ENCODE results near the gene ANXA2R. TPM values are rescaled to one million over a fixed set of nuclear protein-coding genes. Genes with fewer than 3 reads are reported as not detected.

The ANXA2R gene
- total and polyA plus RNA-seq, 5 donors from 2014 or later: 35.8 to 69.7 (median 43.3) TPM

DNA sequence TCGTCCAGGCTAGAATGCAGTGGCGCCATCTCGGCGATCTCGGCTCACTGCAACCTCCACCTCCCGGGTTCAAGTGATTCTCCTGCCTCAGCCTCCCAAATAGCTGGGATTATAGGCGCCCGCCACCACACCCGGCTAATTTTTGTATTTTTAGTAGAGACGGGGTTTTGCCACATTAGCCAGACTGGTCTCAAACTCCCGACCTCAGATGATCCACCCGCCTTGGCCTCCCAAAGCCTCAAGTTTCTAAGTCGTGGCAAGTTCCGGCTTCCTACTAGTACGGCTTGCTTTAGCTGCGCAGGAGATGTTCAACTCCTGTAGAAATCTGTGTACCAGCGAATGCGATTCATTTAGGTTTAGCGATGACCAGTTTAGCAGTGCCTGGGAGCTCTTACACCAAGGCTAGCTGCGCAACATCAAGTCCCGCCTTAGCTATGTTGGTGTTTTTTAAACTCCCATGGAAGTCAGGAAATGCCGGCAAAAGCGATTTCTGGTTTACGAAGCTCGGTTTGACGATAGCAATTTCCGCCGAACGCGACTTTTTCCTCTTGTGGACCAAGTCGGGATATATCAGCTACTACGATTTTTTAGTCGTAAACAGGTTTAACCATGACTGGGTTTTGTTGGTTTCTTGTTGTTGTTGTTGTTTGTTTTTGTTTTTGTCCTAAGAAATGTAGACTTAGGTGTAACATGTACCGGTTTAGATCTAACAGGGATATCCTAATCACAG is 46.4 kb downstream of the ANXA2R start:
- Mint-ChIP-seq H3K4me3 (peak overlapping the region; percentile 98 to 100 (median 100)), H3K9me3 (peaks cover 0 to 2% (median 0%) of the 10 kb centered on the region in 7 donors), H3K27ac (peak overlapping the region; percentile 100), H3K36me3 (no peaks in the 10 kb centered on the region), H3K4me1 (peaks cover 13 to 49% (median 38%) of the 10 kb centered on the region in 4 donors), H3K27me3 (peaks cover 25% of the 10 kb centered on the region)
- Histone ChIP-seq H3K4me3 (ENCODE audit: low read depth, low read length) (peak overlapping the region; percentile 100), H3K36me3 (ENCODE audit: control insufficient read depth, insufficient read depth, low read length) (no peaks in the 10 kb centered on the region), H3K4me1 (ENCODE audit: control insufficient read depth, insufficient read depth, low read length, poor library complexity, severe bottlenecking) (peaks cover 42% of the 10 kb centered on the region), H3K9me3 (ENCODE audit: control insufficient read depth in 2 of 2, low read length in 2 of 2) (no peaks in the 10 kb centered on the region), H3K27me3 (ENCODE audit: control insufficient read depth, insufficient read depth, low read length) (no peaks in the 10 kb centered on the region), H3K27ac (ENCODE audit: insufficient read depth, low read length, poor library complexity, severe bottlenecking) (peak overlapping the region; percentile 96)
- ATAC-seq (ENCODE audit: low read depth in 2 of 2): peak; percentile 4 to 10
- peak; percentile 57 to 87 (median 80) for DNase-seq

DNA sequence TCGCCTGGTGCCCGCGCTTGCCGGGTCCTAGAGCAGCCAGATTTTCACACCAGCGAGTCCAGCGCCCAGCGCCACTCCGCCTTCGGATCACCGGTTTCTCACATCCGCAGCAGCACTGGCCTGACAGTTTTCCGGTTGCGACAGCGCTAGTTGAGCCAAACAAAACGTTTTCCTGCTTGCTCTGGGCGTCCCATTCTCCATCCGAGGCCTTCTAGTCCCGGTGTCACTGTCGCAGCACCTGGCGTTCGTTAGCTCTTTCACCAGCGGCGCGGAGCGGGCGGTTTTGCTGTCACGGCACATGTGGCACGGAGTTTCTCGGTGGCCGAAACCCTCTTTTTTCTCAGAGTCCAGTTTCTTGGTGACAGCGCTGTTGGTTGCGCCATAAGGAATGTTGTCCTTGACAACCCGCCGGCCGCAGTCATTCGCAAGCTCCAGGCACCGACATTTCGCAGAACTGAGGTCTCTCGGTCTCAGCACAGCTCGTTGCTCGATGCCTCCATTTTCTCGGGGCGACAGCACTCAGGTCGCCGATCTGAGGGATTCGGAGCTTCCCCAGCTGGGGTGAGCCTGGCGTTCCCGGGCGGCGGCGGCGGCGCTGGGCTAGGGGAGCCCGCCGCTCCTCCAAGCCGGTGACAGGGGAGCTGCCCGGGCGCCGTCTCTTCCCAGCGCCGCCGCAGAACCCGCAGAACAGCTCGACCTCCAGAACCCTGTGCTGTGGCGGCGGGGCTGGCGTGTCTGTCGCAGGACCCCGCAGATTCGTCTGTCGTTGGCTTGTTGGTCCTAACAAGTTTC is 47.8 kb downstream of the ANXA2R start:
- Mint-ChIP-seq H3K4me3 (peak overlapping the region; percentile 98 to 100 (median 100)), H3K9me3 (peaks cover 0 to 2% (median 0%) of the 10 kb centered on the region in 7 donors), H3K27me3 (peaks cover 25% of the 10 kb centered on the region), H3K27ac (peak overlapping the region; percentile 100), H3K4me1 (peaks cover 25 to 58% (median 45%) of the 10 kb centered on the region in 4 donors), H3K36me3 (no peaks in the 10 kb centered on the region)
- Histone ChIP-seq H3K4me1 (ENCODE audit: control insufficient read depth, insufficient read depth, low read length, poor library complexity, severe bottlenecking) (peaks cover 55% of the 10 kb centered on the region), H3K4me3 (ENCODE audit: low read depth, low read length) (peak overlapping the region; percentile 100), H3K27me3 (ENCODE audit: control insufficient read depth, insufficient read depth, low read length) (no peaks in the 10 kb centered on the region), H3K36me3 (ENCODE audit: control insufficient read depth, insufficient read depth, low read length) (no peaks in the 10 kb centered on the region), H3K9me3 (ENCODE audit: control insufficient read depth in 2 of 2, low read length in 2 of 2) (no peaks in the 10 kb centered on the region), H3K27ac (ENCODE audit: insufficient read depth, low read length, poor library complexity, severe bottlenecking) (peak overlapping the region; percentile 96)
- ATAC-seq (ENCODE audit: low read depth in 2 of 2) (peak; percentile 39 to 44), DNase-seq (peak; percentile 59 to 91 (median 81))

- no peak for DNase-seq
- peaks cover 26 to 64% (median 50%) of the 10 kb centered on the region in 4 donors for H3K4me1 Mint-ChIP-seq
- H3K4me1 ChIP-seq (ENCODE audit: control insufficient read depth, insufficient read depth, low read length, poor library complexity, severe bottlenecking): peaks cover 55% of the 10 kb centered on the region
Measured at GRCh38 chr5:42991404-42992087, 48.6 kb downstream of the ANXA2R start.

GRCh38 chr5:42990892-42991291 is 49.2 kb downstream of the ANXA2R start:
- Histone ChIP-seq H3K9me3 (ENCODE audit: control insufficient read depth in 2 of 2, low read length in 2 of 2) (no peaks in the 10 kb centered on the region), H3K4me3 (ENCODE audit: low read depth, low read length) (peak overlapping the region; percentile 82), H3K27ac (ENCODE audit: insufficient read depth, low read length, poor library complexity, severe bottlenecking) (peak overlapping the region; percentile 96), H3K36me3 (ENCODE audit: control insufficient read depth, insufficient read depth, low read length) (no peaks in the 10 kb centered on the region), H3K27me3 (ENCODE audit: control insufficient read depth, insufficient read depth, low read length) (no peaks in the 10 kb centered on the region), H3K4me1 (ENCODE audit: control insufficient read depth, insufficient read depth, low read length, poor library complexity, severe bottlenecking) (peaks cover 52% of the 10 kb centered on the region)
- peak overlapping the region; percentile 98 to 100 (median 100) for H3K4me3 Mint-ChIP-seq
- H3K4me1 Mint-ChIP-seq: peaks cover 26 to 70% (median 53%) of the 10 kb centered on the region in 4 donors
- H3K27ac Mint-ChIP-seq: peak overlapping the region; percentile 100
- no peak for ATAC-seq (ENCODE audit: low read depth in 2 of 2)
- peak in 1 of 3 donors; percentile 33 for DNase-seq
- peaks cover 0 to 2% (median 0%) of the 10 kb centered on the region in 7 donors for H3K9me3 Mint-ChIP-seq
- peaks cover 9% of the 10 kb centered on the region for H3K36me3 Mint-ChIP-seq
- H3K27me3 Mint-ChIP-seq: peaks cover 25% of the 10 kb centered on the region

More at GRCh38 chr5:42991404-42992087, 48.6 kb downstream of the ANXA2R start:
- H3K4me3 Mint-ChIP-seq: peak overlapping the region; percentile 98 to 100 (median 100)
- peaks cover 25% of the 10 kb centered on the region for H3K27me3 Mint-ChIP-seq
- H3K9me3 Mint-ChIP-seq: peaks cover 0 to 2% (median 0%) of the 10 kb centered on the region in 7 donors
- Histone ChIP-seq H3K36me3 (ENCODE audit: control insufficient read depth, insufficient read depth, low read length) (no peaks in the 10 kb centered on the region), H3K4me3 (ENCODE audit: low read depth, low read length) (peak overlapping the region; percentile 82), H3K9me3 (ENCODE audit: control insufficient read depth in 2 of 2, low read length in 2 of 2) (no peaks in the 10 kb centered on the region), H3K27ac (ENCODE audit: insufficient read depth, low read length, poor library complexity, severe bottlenecking) (peak overlapping the region; percentile 96), H3K27me3 (ENCODE audit: control insufficient read depth, insufficient read depth, low read length) (no peaks in the 10 kb centered on the region)
- H3K27ac Mint-ChIP-seq: peak overlapping the region; percentile 100
- no peak for ATAC-seq (ENCODE audit: low read depth in 2 of 2)
- peaks cover 3% of the 10 kb centered on the region for H3K36me3 Mint-ChIP-seq

Other genes with a start within 250 kb of the ANXA2R start
- 0.62 TPM for gene SELENOP, start 228.4 kb downstream of the ANXA2R start, total RNA-seq
- under 1 TPM in 1 of 4 donors, not detected in 3; 0.99 TPM for gene SELENOP, start 228.4 kb downstream of the ANXA2R start, polyA plus RNA-seq
- 77.9 TPM for gene ZNF131, start 80.6 kb upstream of the ANXA2R start, total RNA-seq
- gene ZNF131, start 80.6 kb upstream of the ANXA2R start, polyA plus RNA-seq: 10 to 100 TPM; 41.4 to 62.6 (median 53.8) TPM
- 0.67 TPM for gene NIM1K, start 151.9 kb upstream of the ANXA2R start, total RNA-seq
- gene NIM1K, start 151.9 kb upstream of the ANXA2R start, polyA plus RNA-seq: under 1 TPM in 2 of 4 donors, not detected in 2; 0.16 to 0.26 TPM

Data from CD4-positive, CD25-positive, alpha-beta regulatory T cell (primary cell).